ENCODE results near the gene PSMD9. TPM values are rescaled to one million over a fixed set of nuclear protein-coding genes. Genes with fewer than 3 reads are reported as not detected.
A peak's percentile ranks its signal among the peaks of the same experiment; 100 is the strongest.
"Not testable (repeated sequence)": the region's sequence is repeated elsewhere in the genome, so short reads cannot be mapped to it uniquely, and the experiment has no call there.

Gene PSMD9
- 55.2 TPM for polyA plus RNA-seq
- long read RNA-seq, donor 1, transcript PSMD9-207 (6 exons, 2,784 nt) = major isoform, 19 of 36 reads
- long read RNA-seq, donor 1, partial matches to known transcripts = 13 of 36 reads
- long read RNA-seq, donor 1, other reads (novel, unspliced or antisense) = 0 of 36 reads
- long read RNA-seq, donor 2, transcript PSMD9-207 (6 exons, 2,784 nt) = major isoform, 51 of 58 reads
- long read RNA-seq, donor 2, partial matches to known transcripts = 0 of 58 reads
- long read RNA-seq, donor 2, other reads (novel, unspliced or antisense) = 0 of 58 reads
- long read RNA-seq, donor 3 = 0 reads
- long read RNA-seq, donor 4, transcript PSMD9-207 (6 exons, 2,784 nt) = major isoform, 6 of 8 reads
- long read RNA-seq, donor 4, partial matches to known transcripts = 0 of 8 reads
- long read RNA-seq, donor 4, other reads (novel, unspliced or antisense) = 0 of 8 reads
- long read RNA-seq, donor 5, transcript PSMD9-207 (6 exons, 2,784 nt) = major isoform, 13 of 20 reads
- long read RNA-seq, donor 5, partial matches to known transcripts = 5 of 20 reads
- long read RNA-seq, donor 5, other reads (novel, unspliced or antisense) = 0 of 20 reads
- long read RNA-seq, donor 6, transcript PSMD9-207 (6 exons, 2,784 nt) = major isoform, 24 of 48 reads
- long read RNA-seq, donor 6, partial matches to known transcripts = 16 of 48 reads
- long read RNA-seq, donor 6, other reads (novel, unspliced or antisense) = 0 of 48 reads
- long read RNA-seq, donor 7, transcript PSMD9-207 (6 exons, 2,784 nt) = major isoform, 18 of 28 reads
- long read RNA-seq, donor 7, partial matches to known transcripts = 5 of 28 reads
- long read RNA-seq, donor 7, other reads (novel, unspliced or antisense) = 0 of 28 reads
- long read RNA-seq, donor 8, transcript PSMD9-207 (6 exons, 2,784 nt) = major isoform, 43 of 76 reads
- long read RNA-seq, donor 8, partial matches to known transcripts = 24 of 76 reads
- long read RNA-seq, donor 8, other reads (novel, unspliced or antisense) = 0 of 76 reads
- long read RNA-seq, donor 9, transcript PSMD9-207 (6 exons, 2,784 nt) = major isoform, 29 of 58 reads
- long read RNA-seq, donor 9, partial matches to known transcripts = 23 of 58 reads
- long read RNA-seq, donor 9, other reads (novel, unspliced or antisense) = 0 of 58 reads
- long read RNA-seq, donor 10, transcript PSMD9-207 (6 exons, 2,784 nt) = major isoform, 44 of 71 reads
- long read RNA-seq, donor 10, partial matches to known transcripts = 23 of 71 reads
- long read RNA-seq, donor 10, other reads (novel, unspliced or antisense) = 0 of 71 reads
- long read RNA-seq, donor 11, transcript PSMD9-207 (6 exons, 2,784 nt) = major isoform, 27 of 48 reads
- long read RNA-seq, donor 11, partial matches to known transcripts = 16 of 48 reads
- long read RNA-seq, donor 11, other reads (novel, unspliced or antisense) = 0 of 48 reads

GRCh38 chr12:121888478-121889273, at the start of gene PSMD9:
Gene PSMD9, plus strand, starts transcription at chr12:121888790. Its CDS starts 67 bp downstream, at chr12:121888857.
- Histone ChIP-seq H3K36me3 (ENCODE audit: control insufficient read depth, insufficient read depth, low read length) (peaks cover 3% of the 10 kb centered on the region), H3K27ac (ENCODE audit: low read length) (peak within 1 kb of the TSS; percentile 99), H3K4me3 (ENCODE audit: low read length) (peak within 1 kb of the TSS; percentile 98), H3K27me3 (ENCODE audit: control insufficient read depth, insufficient read depth, low read length) (peaks cover 3% of the 10 kb centered on the region), H3K4me1 (ENCODE audit: control insufficient read depth, insufficient read depth, low read length) (peaks cover 37% of the 10 kb centered on the region), H3K9me3 (ENCODE audit: control insufficient read depth, low read depth, low read length) (no peaks in the 10 kb centered on the region)
- WGBS (ENCODE audit: insufficient coverage, low lambda C conversion rate) = no CpG with 5 or more reads among the region's 67 CpGs
- DNase-seq = peak; percentile 97 to 99

- peaks cover 4% of the 10 kb centered on the region for H3K4me1 ChIP-seq (ENCODE audit: control insufficient read depth, insufficient read depth, low read length)
- WGBS (ENCODE audit: insufficient coverage, low lambda C conversion rate) = 0% methylated on average over 3 of the region's 53 CpGs
- no peaks in the 10 kb centered on the region for H3K36me3 ChIP-seq (ENCODE audit: control insufficient read depth, insufficient read depth, low read length)
- peak overlapping the region; percentile 20 for H3K27ac ChIP-seq (ENCODE audit: low read length)
- no peaks in the 10 kb centered on the region for H3K9me3 ChIP-seq (ENCODE audit: control insufficient read depth, low read depth, low read length)
- DNase-seq = peak; percentile 98
- H3K27me3 ChIP-seq (ENCODE audit: control insufficient read depth, insufficient read depth, low read length) = peaks cover 3% of the 10 kb centered on the region
- H3K4me3 ChIP-seq (ENCODE audit: low read length) = peak overlapping the region; percentile 53
Observed at GRCh38 chr12:121839106-121839992, 49.2 kb upstream of the PSMD9 start.

GRCh38 chr12:121839993-121840761, 48.4 kb upstream of the PSMD9 start:
- Histone ChIP-seq H3K27ac (ENCODE audit: low read length) (peak overlapping the region; percentile 20), H3K9me3 (ENCODE audit: control insufficient read depth, low read depth, low read length) (no peaks in the 10 kb centered on the region), H3K4me1 (ENCODE audit: control insufficient read depth, insufficient read depth, low read length) (peaks cover 4% of the 10 kb centered on the region), H3K36me3 (ENCODE audit: control insufficient read depth, insufficient read depth, low read length) (no peaks in the 10 kb centered on the region), H3K27me3 (ENCODE audit: control insufficient read depth, insufficient read depth, low read length) (peaks cover 3% of the 10 kb centered on the region), H3K4me3 (ENCODE audit: low read length) (peak overlapping the region; percentile 53)
- no CpG with 5 or more reads among the region's 24 CpGs for WGBS (ENCODE audit: insufficient coverage, low lambda C conversion rate)
- DNase-seq = no peak

DNA sequence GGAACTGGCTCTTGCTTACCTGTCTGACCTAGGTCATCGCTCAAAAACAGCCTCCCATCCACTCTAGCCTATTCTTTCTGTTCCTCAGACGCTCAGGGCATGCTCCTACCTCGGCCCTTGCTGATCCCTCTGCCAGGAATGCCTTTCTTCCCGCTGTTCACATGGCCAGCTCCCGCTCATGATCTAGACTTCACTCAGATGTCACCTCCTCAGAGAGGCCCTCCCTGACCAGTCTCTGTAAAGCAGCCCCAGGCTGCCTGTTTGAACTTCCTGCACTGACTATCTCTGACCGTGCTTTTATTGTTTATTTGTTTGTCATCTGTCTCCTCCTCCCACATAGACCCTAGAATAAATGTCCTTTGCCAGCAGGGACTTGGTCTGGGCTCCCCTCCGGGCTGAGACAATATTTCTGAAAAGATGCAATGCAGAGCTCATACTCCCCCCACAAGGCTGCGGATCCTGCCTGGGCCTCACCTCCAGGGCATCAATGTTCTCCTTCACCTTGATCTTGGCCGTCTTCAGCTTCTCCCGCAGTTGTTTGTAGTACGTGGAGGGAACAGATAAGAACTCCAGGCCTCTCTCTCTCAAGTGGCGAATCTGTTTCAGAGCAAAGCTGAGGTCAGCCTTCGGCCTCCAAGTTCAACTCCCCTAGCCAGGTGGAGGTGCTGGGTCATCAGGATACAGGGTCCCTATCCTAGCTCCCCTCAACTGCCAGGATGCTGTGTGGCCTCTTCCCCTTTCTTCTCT, 45.2 kb upstream of the PSMD9 start:
- no peak for DNase-seq
- Histone ChIP-seq H3K36me3 (ENCODE audit: control insufficient read depth, insufficient read depth, low read length) (no peaks in the 10 kb centered on the region), H3K9me3 (ENCODE audit: control insufficient read depth, low read depth, low read length) (no peaks in the 10 kb centered on the region), H3K4me3 (ENCODE audit: low read length) (no peak overlapping the region), H3K27ac (ENCODE audit: low read length) (no peak overlapping the region), H3K4me1 (ENCODE audit: control insufficient read depth, insufficient read depth, low read length) (peaks cover 4% of the 10 kb centered on the region), H3K27me3 (ENCODE audit: control insufficient read depth, insufficient read depth, low read length) (no peaks in the 10 kb centered on the region)
- 63% methylated on average over 4 of the region's 13 CpGs for WGBS (ENCODE audit: insufficient coverage, low lambda C conversion rate)

DNA sequence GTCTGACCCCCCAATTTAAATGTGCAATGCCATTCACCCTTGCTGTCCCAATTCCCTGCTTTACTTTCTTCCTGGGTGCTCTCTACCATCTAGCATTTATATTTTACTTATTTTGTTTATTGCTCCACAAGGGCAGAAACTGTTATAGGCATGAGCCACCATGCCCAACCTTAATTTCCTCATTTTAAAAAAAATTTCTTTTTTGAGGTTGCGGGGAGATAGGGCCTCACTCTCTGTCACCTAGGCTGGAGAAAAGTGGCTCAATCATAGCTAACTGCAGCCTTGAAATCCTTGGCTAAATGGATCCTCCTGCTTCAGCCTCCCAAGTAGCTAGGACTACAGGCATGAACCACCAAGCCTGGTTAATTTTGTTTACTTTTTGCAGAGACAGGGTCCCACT, 42.9 kb upstream of the PSMD9 start:
- no peak for DNase-seq
- no CpG with 5 or more reads among the region's 1 CpG for WGBS (ENCODE audit: insufficient coverage, low lambda C conversion rate)
- no peak overlapping the region for H3K4me3 ChIP-seq (ENCODE audit: low read length)

GRCh38 chr12:121849211-121849610, 39.4 kb upstream of the PSMD9 start:
- whole genome bisulfite sequencing (ENCODE audit: insufficient coverage, low lambda C conversion rate) = no CpG with 5 or more reads among the region's 6 CpGs
- Histone ChIP-seq H3K27ac (ENCODE audit: low read length) (no peak overlapping the region), H3K9me3 (ENCODE audit: control insufficient read depth, low read depth, low read length) (no peaks in the 10 kb centered on the region), H3K4me3 (ENCODE audit: low read length) (no peak overlapping the region), H3K36me3 (ENCODE audit: control insufficient read depth, insufficient read depth, low read length) (no peaks in the 10 kb centered on the region), H3K27me3 (ENCODE audit: control insufficient read depth, insufficient read depth, low read length) (no peaks in the 10 kb centered on the region), H3K4me1 (ENCODE audit: control insufficient read depth, insufficient read depth, low read length) (no peaks in the 10 kb centered on the region)
- no peak for DNase-seq

More for the DNA sequence above, 42.9 kb upstream of the PSMD9 start:
- no peaks in the 10 kb centered on the region for H3K36me3 ChIP-seq (ENCODE audit: control insufficient read depth, insufficient read depth, low read length)
- no peaks in the 10 kb centered on the region for H3K27me3 ChIP-seq (ENCODE audit: control insufficient read depth, insufficient read depth, low read length)
- no peak overlapping the region for H3K27ac ChIP-seq (ENCODE audit: low read length)
- H3K9me3 ChIP-seq (ENCODE audit: control insufficient read depth, low read depth, low read length) = no peaks in the 10 kb centered on the region
- H3K4me1 ChIP-seq (ENCODE audit: control insufficient read depth, insufficient read depth, low read length) = no peaks in the 10 kb centered on the region

GRCh38 chr12:121849665-121850064, 38.9 kb upstream of the PSMD9 start:
- Histone ChIP-seq H3K27ac (ENCODE audit: low read length) (no peak overlapping the region), H3K27me3 (ENCODE audit: control insufficient read depth, insufficient read depth, low read length) (no peaks in the 10 kb centered on the region), H3K4me1 (ENCODE audit: control insufficient read depth, insufficient read depth, low read length) (no peaks in the 10 kb centered on the region), H3K4me3 (ENCODE audit: low read length) (no peak overlapping the region), H3K36me3 (ENCODE audit: control insufficient read depth, insufficient read depth, low read length) (no peaks in the 10 kb centered on the region), H3K9me3 (ENCODE audit: control insufficient read depth, low read depth, low read length) (no peaks in the 10 kb centered on the region)
- no peak for DNase-seq
- WGBS (ENCODE audit: insufficient coverage, low lambda C conversion rate) = no CpG with 5 or more reads among the region's 13 CpGs

DNA sequence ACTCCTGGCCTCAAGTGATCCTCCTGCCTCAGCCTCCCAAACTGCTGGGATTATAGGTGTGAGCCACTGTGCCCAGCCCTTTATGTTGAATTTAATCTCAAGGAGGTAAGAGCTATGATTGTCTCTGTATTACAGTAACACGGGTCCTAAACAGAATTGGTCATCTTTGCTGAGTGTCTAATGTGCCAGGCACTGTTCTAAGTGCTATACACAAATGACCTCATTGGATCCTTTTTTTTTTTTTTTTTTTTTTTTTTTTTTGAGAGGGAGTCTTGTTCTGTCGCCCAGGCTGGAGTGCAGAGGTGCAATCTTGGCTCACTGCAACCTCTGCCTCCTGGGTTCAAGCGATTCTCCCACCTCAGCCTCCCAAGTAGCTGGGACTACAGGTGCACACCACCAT, 36.2 kb upstream of the PSMD9 start:
- not testable (repeated sequence) for H3K4me1 ChIP-seq (ENCODE audit: control insufficient read depth, insufficient read depth, low read length); H3K4me3 ChIP-seq (ENCODE audit: low read length); H3K9me3 ChIP-seq (ENCODE audit: control insufficient read depth, low read depth, low read length); DNase-seq; H3K27ac ChIP-seq (ENCODE audit: low read length); H3K27me3 ChIP-seq (ENCODE audit: control insufficient read depth, insufficient read depth, low read length); H3K36me3 ChIP-seq (ENCODE audit: control insufficient read depth, insufficient read depth, low read length)
- no CpG with 5 or more reads among the region's 3 CpGs for WGBS (ENCODE audit: insufficient coverage, low lambda C conversion rate)

Data from large intestine (tissue), 12 donors.